OCI-LY1 (cell line): ENCODE data around the gene KRT5.

Source experiments
- CTCF ChIP-seq: fragments of 200-600 bp; sonication (generic), shearing (Covaris generic); IDR thresholded peaks from 2 replicates; pipeline ENCODE4 v1.5.1; 2017; ENCODE audit warnings: mild to moderate bottlenecking, antibody characterized with exemption, low read length, moderate library complexity, mixed read lengths
- EZH2 ChIP-seq: fragments of 200-600 bp; sonication (generic), shearing (Covaris generic); IDR thresholded peaks from 2 replicates; pipeline ENCODE4 v1.8.0; 2017; ENCODE audit warnings: borderline replicate concordance, mixed run types, mild to moderate bottlenecking, antibody characterized with exemption, low read length, moderate library complexity, mixed read lengths

GRCh38 chr12:52559979-52560378, 39.8 kb upstream of the KRT5 start:
- TF ChIP-seq CTCF (no peak), EZH2 (no peak)
